ENCODE results near the gene GTF2F2. TPM values are rescaled to one million over a fixed set of nuclear protein-coding genes. Genes with fewer than 3 reads are reported as not detected.
"Not testable (repeated sequence)": the region's sequence is repeated elsewhere in the genome, so short reads cannot be mapped to it uniquely, and the experiment has no call there.

Gene GTF2F2
- total RNA-seq, 2 donors from 2014 or later = 18.7 to 20.5 TPM

GRCh38 chr13:45184693-45185092 is 64.4 kb downstream of the GTF2F2 start:
- H3K27ac ChIP-seq = no peak overlapping the region
- no peak overlapping the region for H3K9ac ChIP-seq (ENCODE audit: low read depth in 2 of 2, low read length in 2 of 2)
- intact Hi-C loops (cut with DNase I) = no loop called here
- no peaks in the 10 kb centered on the region for H3K36me3 ChIP-seq
- H3K27me3 ChIP-seq = no peaks in the 10 kb centered on the region
- H3K4me3 ChIP-seq = no peak overlapping the region
- no peaks in the 10 kb centered on the region for H3K9me3 ChIP-seq
- H3K4me1 ChIP-seq = no peaks in the 10 kb centered on the region
- TF ChIP-seq, protein P1, sequence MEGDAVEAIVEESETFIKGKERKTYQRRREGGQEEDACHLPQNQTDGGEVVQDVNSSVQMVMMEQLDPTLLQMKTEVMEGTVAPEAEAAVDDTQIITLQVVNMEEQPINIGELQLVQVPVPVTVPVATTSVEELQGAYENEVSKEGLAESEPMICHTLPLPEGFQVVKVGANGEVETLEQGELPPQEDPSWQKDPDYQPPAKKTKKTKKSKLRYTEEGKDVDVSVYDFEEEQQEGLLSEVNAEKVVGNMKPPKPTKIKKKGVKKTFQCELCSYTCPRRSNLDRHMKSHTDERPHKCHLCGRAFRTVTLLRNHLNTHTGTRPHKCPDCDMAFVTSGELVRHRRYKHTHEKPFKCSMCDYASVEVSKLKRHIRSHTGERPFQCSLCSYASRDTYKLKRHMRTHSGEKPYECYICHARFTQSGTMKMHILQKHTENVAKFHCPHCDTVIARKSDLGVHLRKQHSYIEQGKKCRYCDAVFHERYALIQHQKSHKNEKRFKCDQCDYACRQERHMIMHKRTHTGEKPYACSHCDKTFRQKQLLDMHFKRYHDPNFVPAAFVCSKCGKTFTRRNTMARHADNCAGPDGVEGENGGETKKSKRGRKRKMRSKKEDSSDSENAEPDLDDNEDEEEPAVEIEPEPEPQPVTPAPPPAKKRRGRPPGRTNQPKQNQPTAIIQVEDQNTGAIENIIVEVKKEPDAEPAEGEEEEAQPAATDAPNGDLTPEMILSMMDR (IDR thresholded peaks at IDR 0.05) = no peak
- DNase-seq = no peak

- Histone ChIP-seq H3K4me3 (no peak overlapping the region), H3K9me3 (no peaks in the 10 kb centered on the region), H3K36me3 (no peaks in the 10 kb centered on the region), H3K27me3 (no peaks in the 10 kb centered on the region), H3K4me1 (no peaks in the 10 kb centered on the region), H3K9ac (ENCODE audit: low read depth in 2 of 2, low read length in 2 of 2) (no peak overlapping the region), H3K27ac (no peak overlapping the region)
- TF ChIP-seq, protein P1 (IDR thresholded peaks at IDR 0.05) = no peak
- intact Hi-C loops (cut with DNase I) = no loop called here
- DNase-seq = no peak
Observed at GRCh38 chr13:45185286-45185685, 65.0 kb downstream of the GTF2F2 start.

DNA sequence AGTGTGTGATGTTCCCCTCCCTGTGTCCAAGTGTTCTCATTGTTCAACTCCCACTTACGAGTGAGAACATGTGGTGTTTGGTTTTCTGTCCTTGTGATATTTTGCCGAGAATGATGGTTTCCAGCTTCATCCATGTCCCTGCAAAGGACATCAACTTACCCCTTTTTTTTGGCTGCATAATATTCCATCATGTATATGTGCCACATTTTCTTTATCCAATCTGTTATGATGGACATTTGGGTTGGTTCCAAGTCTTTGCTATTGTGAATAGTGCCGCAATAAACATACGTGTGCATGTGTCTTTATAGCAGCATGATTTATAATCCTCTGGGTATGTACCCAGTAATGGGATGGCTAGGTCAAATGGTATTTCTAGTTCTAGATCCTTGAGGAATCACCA is 68.8 kb downstream of the GTF2F2 start:
- DNase-seq; intact Hi-C loops (cut with DNase I); H3K36me3 ChIP-seq: not testable (repeated sequence)

GRCh38 chr13:45189511-45189910 is 69.2 kb downstream of the GTF2F2 start:
- intact Hi-C loops (cut with DNase I) = not testable (repeated sequence)

More for the DNA sequence above, 68.8 kb downstream of the GTF2F2 start:
- H3K27ac ChIP-seq; H3K9ac ChIP-seq (ENCODE audit: low read depth in 2 of 2, low read length in 2 of 2); H3K4me1 ChIP-seq; H3K4me3 ChIP-seq; H3K27me3 ChIP-seq; H3K9me3 ChIP-seq: not testable (repeated sequence)

GRCh38 chr13:45191874-45192273 is 71.6 kb downstream of the GTF2F2 start:
- TF ChIP-seq, protein P1 (IDR thresholded peaks at IDR 0.05) = no peak
- H3K36me3 ChIP-seq = no peaks in the 10 kb centered on the region
- H3K9me3 ChIP-seq = no peaks in the 10 kb centered on the region
- no peak overlapping the region for H3K27ac ChIP-seq
- H3K27me3 ChIP-seq = no peaks in the 10 kb centered on the region
- no peaks in the 10 kb centered on the region for H3K4me1 ChIP-seq
- DNase-seq = no peak
- no peak overlapping the region for H3K9ac ChIP-seq (ENCODE audit: low read depth in 2 of 2, low read length in 2 of 2)
- no peak overlapping the region for H3K4me3 ChIP-seq
- intact Hi-C loops (cut with DNase I) = loop anchor here (10.0 kb wide), 1 partner anchor 93 kb away; no protein-coding TSS in a partner anchor

More at GRCh38 chr13:45189511-45189910, 69.2 kb downstream of the GTF2F2 start:
- H3K4me1 ChIP-seq; DNase-seq; H3K9ac ChIP-seq (ENCODE audit: low read depth in 2 of 2, low read length in 2 of 2); H3K9me3 ChIP-seq; H3K27me3 ChIP-seq; H3K4me3 ChIP-seq; H3K36me3 ChIP-seq; H3K27ac ChIP-seq: not testable (repeated sequence)

DNA sequence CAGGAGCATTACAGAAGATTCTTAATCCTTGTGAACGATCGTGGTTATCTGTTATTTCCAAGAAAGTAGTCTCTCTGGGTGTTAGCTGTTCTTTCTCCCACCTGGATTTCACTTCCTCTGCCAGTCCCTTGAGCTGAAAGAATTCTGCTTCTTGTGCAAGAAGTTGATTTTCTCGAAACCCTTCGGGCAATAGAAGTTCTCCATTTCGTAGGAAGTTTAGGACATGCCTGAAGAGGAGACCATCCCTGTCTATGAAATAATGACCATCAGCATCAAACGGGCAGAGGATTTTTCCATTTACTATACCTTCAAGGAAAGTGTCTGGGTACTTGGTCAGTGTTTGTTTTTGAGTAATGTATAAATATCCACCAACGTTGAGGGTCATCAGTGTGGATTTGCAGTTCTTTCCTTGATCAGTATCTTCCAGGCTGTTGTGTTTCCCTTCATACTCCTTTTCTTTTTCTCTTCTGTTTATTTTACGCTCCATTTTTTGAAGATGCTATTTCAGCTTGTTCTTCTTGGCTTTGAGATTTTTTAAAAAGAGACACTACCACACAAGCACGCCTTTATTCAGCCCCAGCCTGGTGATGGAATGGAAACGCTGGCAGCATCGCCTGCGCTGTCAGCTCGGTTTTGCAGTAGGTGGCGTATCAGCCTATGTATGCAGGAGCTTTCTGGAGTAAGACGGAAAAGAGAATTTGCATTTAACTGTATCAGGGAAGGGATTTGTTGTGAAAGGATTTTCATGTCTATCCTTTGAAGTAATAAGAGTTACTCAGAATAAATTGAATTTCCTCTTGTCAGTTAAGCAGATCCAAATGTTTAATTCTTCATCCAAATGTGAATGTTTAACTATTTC is 74.0 kb downstream of the GTF2F2 start:
- intact Hi-C loops (cut with DNase I) = loop anchor here (10.0 kb wide), 1 partner anchor 90 kb away; no protein-coding TSS in a partner anchor
- Histone ChIP-seq H3K27ac (no peak overlapping the region), H3K27me3 (no peaks in the 10 kb centered on the region)

More for the DNA sequence above, 74.0 kb downstream of the GTF2F2 start:
- DNase-seq = no peak
- Histone ChIP-seq H3K9ac (ENCODE audit: low read depth in 2 of 2, low read length in 2 of 2) (no peak overlapping the region), H3K4me1 (no peaks in the 10 kb centered on the region), H3K4me3 (no peak overlapping the region), H3K36me3 (no peaks in the 10 kb centered on the region), H3K9me3 (no peaks in the 10 kb centered on the region)
- TF ChIP-seq, protein P1 (IDR thresholded peaks at IDR 0.05) = no peak

Measured in colonic mucosa (tissue), 4 donors.